Fibroblast of skin of right biceps (primary cell): ENCODE results near the gene CEACAM6.

ENCODE experiments used
- DNase-seq: peaks from one replicate; pipeline ENCODE4 v3.0.0-alpha.2; 2013

Gene CEACAM6

DNA sequence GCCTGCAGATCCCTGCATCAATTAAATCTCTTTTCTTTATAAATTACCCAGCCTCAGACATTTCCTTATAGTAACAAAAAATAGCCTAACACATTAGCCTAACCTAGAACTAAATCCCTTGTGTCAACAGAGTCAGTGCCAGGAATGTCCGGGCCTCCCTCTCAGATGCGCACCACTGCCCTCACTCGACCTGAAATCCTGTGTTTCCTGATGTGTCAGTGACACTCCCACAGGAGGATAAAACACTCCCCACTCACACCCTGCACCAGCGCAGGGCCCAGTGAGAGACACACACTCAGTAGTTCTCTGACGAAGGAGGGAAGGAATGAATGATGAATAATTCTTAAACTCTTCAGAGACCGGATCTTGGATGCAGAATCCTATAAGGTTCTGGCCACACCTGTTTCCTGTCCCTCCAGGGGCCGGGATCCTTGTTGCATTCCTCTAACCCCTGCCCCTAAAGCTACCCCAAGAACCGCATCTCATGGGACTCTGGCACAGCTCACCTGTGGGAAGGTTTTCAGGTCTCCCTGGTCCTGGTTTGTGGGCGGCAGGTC lies 44.2 kb downstream of the CEACAM6 start:
- DNase-seq: no peak

DNA sequence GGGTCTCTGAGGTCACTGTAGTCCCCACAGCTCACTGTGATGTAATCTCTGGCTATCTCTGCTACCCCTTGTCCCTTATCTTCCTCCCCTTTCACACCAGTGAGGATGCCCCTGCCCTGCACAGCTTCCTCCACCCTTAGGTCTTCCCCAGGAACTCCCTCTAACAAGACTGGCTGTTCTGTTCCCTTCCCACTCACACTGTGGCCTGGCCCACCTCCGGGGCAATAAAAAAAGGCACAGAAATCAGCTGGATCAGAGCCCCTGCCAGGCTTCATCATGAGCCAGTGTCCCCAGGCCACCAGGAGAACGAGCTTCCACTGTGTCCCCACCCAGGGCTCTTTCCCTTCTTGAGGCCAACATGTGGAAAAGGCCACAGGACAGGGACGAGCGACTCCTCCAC lies 45.7 kb downstream of the CEACAM6 start:
- DNase-seq: no peak

DNA sequence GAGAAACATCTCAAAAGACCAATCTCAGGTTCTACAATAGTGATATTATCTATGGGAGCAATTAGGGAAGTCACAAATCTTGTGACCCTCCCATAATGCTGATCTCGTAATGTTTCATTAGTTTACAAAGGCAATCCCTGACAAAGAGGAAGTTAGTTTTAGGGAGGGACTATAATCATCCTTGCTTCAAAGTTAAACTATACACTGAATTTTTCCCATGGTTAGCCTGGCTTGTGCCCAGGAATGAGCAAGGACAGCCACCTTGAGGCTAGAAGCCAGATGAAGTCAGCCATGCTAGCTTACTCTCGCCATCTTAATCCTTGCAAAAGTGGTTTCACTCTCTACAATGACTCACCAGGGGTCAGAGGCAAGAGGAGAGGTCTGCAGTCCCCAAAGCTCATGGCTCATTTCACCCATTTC lies 46.5 kb downstream of the CEACAM6 start:
- no peak for DNase-seq

DNA sequence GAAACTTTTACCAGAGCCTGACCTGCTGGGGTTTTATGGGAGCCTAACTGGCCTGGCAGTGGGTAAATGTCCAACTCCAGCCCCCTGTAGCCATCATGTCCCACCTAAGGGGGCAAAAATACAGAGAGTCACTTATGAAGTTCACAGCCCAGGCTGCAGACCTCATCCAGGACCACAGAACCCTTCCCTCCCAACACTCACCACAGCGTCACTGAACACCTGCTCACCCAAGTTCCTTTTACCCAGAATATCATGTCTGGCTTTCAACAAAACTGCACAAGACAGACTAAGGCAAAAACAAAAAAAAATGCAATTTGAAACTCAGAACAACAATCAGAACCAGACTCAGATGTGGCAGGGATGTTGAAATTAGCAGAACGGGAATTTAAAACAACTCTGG lies 47.4 kb downstream of the CEACAM6 start:
- DNase-seq: no peak

DNA sequence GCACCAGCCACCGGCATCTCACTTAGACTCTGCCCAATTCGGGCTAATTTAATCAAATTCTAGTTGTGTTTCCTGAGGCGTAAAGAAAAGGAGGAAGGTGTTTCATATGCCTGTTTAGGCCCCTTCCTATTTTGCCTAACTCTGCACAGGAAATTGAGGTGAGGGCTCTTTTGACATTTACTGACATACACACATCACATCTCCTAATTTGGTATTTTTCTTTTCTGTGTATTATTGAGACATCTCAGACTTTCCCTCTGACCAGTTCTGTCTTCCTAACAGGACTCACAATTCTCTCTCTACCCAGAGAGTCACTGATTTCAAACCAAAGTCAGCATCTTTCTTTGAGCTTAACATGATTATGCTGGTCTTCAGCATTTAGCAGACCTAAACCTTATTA lies 49.0 kb downstream of the CEACAM6 start:
- DNase-seq: no peak

DNA sequence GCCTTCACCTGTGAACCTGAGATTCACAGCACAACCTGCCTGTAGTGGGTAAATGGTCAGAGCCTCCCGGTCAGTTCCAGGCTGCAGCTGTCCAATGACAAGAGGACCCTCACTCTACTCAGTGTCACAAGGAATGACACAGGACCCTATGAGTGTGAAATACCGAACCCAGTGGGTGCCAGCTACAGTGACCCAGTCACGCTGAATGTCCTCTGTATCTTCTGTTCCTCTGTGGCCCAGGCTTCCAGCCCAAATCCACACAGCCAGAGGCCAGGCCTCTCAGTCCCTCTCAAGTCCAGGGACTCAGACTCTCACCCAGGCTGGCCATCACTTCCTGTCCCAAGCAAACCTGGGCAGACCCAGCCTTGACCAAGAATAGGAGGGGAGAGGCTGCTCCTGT lies 51.8 kb downstream of the CEACAM6 start:
- DNase-seq: no peak

DNA sequence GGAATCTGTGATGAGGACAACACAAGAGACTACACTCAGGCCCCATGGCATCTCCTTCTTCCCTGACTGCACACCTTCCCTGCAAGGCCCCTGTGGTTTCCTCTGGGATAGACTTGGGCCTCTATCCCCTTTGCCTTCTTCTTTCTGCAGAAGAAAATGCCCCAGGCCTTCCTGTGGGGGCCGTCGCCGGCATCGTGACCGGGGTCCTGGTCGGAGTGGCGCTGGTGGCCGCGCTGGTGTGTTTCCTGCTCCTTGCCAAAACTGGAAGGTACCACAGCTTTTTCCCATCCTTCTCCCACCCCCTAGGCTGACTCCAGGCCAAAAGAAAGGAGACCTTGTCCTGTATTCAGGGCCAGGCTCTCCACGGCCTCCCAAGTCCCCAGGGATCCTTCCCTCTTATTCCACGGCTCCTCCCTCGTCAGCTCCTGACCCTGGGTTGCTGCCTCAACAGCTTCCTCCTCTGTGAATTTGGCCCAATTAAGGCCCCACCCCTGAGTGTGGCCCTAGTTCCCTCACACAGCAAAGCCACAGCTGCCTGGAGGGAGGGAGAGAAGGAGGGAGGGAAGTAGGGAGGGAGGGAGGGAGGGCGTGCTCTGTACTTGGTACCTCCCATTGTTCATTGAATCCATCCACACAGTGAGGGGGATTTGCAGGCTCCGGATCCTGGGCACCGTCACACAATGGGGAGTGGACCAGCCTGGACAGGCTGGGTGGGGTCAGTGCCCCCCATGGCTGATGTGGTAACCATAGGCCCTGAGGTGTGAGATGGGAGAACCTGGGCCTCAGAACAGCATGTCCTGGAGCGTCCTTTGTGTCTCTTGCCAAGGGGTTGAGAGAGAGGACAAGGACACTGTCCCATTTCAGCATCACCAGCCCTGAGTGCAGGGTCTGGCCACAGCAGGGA lies 53.6 kb downstream of the CEACAM6 start:
- DNase-seq: no peak

DNA sequence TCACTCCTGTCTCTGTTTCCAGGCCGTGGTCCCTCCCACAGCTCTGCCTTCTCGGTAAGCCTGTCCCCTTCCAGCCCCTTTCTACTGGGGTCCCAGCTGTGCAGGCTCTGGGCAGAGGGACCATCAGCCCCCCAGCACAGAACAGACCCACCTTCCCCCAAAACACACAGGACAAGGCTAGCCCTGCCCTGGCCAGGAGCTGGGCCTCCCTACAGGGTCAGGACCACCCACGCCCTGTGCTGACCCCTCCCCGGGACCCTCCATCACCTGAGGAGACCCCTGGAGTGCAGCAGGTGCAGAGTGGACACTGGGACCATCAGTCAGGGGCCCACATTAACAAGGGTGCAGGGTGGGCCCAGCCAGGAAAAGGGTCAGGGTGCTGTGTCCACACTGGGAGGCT lies 55.0 kb downstream of the CEACAM6 start:
- no peak for DNase-seq

DNA sequence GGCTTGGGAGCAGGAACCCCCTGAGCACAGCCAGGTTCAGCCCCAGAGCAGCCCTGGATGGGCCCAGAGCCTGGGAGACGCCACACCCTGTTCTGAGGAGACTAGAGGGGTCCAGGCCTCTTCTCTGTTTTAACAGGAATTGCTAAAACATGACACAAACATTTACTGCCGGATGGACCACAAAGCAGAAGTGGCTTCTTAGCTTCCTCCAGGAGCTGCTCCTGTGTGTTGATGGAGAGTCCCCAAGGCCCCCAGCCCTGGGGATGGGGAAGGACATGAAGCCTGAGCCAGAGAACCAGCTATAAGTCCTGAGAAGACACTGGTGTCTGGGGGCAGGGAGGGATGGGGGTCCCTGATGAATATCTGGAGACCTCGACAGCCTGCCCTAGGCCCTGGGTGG lies 55.7 kb downstream of the CEACAM6 start:
- DNase-seq: no peak

DNA sequence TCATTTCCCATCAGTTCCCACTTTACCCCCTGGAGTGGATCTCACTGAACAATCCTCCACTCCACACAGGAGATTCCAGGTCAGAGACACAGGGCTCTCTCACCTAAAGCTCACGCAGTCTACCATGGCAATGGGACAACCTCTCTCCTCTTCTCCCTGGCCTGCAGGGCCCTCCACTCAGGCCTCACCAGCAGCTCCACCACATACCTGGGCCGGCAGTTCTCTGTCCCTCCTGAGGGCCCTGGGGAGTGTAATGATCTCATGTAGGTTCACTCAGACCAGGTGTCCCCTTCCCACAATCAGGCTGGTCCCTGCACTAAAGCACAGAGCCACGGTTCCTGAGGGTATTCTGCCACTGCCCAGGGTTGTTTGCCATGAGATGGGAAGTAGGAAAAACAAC lies 56.7 kb downstream of the CEACAM6 start:
- no peak for DNase-seq

DNA sequence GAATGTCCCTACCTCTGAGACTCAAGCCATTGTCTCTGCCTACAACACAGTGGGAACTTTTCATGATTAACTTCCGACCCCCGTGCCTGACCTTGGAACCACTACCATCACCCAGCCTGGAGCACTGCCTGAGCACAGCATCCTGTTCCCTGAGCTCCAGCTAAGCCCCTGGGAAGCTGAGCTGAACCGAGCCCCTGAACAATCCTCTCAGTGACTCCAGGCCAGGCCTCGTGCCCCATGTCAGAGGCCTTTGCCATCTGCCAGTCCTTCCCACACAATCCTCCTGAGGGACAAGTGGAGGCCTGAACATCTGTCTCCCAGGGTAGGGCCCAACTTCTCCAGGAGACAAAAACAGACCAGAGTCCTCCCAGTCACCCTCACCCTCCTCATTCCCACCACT lies 58.6 kb downstream of the CEACAM6 start:
- DNase-seq: no peak

DNA sequence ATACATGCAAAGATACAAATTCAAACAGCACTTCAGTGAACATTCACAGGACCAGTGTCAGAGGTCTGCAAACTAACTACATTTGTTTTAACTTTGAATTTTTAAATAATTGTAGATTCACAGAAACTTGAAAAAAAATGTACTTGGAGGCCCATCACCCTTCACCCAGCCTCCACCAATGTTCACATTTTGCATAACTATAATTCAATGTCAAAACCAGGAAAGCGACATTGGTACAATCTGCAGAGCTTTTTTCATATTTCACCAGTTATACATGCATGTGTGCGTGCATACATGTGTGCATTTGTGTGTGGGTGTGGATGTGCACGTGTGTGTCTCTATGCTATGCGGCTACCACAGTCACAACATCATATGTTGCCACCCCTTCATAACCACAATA lies 60.0 kb downstream of the CEACAM6 start:
- no peak for DNase-seq

DNA sequence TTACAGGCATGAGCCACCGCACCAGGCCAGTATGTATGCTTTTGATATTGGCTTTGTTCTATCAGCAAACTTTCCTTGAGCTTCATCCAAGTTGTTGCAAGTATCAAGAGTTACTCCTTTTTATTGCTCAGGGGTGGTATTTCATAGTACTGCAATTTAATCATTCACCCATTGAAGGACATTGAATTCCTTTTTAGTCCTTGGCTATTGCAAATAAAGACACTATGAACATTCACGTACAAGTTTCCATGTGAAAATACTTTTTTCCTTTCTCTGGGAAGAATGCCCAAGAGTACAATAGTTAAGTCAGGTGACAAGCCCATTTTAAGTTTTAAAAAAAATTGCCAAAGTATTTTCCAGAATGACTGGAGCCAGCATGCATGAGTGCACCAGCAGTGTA lies 61.4 kb downstream of the CEACAM6 start:
- DNase-seq: no peak

DNA sequence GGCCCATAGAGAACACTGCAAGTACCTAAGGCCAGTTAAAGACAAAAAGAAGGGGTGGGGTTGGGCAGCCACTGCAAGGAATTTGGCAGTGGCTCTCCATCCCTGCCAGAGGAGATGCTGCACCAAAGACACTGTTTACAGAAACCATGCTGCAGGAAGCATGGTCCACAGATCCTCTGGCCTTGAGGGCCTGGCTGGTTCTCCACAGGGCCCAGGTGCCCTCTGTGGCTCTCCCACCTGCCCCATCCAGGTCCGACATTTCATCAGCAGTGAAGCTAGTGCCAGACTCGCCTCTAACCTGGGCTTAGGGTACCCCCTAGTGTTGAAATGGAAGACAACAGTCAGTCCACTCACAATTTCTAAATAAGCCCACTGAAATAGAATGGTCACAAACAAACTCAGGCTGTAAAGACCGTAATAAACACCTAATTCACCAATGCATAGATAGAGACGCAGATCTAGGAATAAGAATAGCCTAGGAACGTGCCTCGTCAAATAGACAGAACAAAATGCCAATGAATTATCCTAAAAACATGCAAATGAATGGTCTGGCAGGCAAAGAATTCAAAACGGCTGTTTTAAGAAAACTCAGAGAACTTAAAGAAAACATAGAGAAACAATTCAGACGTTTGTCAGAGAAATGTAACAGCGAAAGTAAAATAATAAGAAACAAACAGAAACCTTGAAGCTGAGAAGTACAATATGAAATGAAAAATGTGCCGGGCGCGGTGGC lies 65.8 kb downstream of the CEACAM6 start:
- DNase-seq: no peak
